Uterus (tissue), 2 donors: Measurements from ENCODE around the gene SMAD6.

ENCODE experiments used
- CTCF ChIP-seq, 4 experiments: fragments of 200-600 bp in 2 of 4; fragments of 450-650 bp in 2 of 4; sonication (generic) in 2 of 4; IDR thresholded peaks; one replicate each; pipeline ENCODE4 v1.5.1; 2016 to 2019; ENCODE audit warnings: antibody characterized with exemption in 4 of 4, mild to moderate bottlenecking in 2 of 4, moderate library complexity in 1 of 4
- POLR2A ChIP-seq, 2 donors: fragments of 450-650 bp; IDR thresholded peaks; one replicate each; pipeline ENCODE4 v1.6.1; 2016; ENCODE audit warnings: antibody characterized with exemption in 2 of 2, mild to moderate bottlenecking in 1 of 2, moderate library complexity in 1 of 2

GRCh38 chr15:66820481-66821176 lies 118.6 kb downstream of the SMAD6 start:
- no peak for TF ChIP-seq CTCF (IDR thresholded peaks at IDR 0.05)
- TF ChIP-seq POLR2A (IDR thresholded peaks at IDR 0.05), result no peak
